Panc1 (cell line): ENCODE data around the gene BACH2.

ENCODE experiments used
- CTCF ChIP-seq: fragments of 450-650 bp; IDR thresholded peaks from 2 replicates; pipeline ENCODE4 v1.5.1; 2017; ENCODE audit warnings: mild to moderate bottlenecking
- POLR2AphosphoS5 ChIP-seq: IDR thresholded peaks from 2 replicates; pipeline ENCODE4 v1.6.1; 2012; ENCODE audit warnings: mild to moderate bottlenecking, low read depth, low read length, moderate library complexity
- TCF7L2 ChIP-seq: IDR thresholded peaks from 2 replicates; pipeline ENCODE4 v1.6.1; 2011; ENCODE audit warnings: mild to moderate bottlenecking, low read depth, low read length, inconsistent platforms

DNA sequence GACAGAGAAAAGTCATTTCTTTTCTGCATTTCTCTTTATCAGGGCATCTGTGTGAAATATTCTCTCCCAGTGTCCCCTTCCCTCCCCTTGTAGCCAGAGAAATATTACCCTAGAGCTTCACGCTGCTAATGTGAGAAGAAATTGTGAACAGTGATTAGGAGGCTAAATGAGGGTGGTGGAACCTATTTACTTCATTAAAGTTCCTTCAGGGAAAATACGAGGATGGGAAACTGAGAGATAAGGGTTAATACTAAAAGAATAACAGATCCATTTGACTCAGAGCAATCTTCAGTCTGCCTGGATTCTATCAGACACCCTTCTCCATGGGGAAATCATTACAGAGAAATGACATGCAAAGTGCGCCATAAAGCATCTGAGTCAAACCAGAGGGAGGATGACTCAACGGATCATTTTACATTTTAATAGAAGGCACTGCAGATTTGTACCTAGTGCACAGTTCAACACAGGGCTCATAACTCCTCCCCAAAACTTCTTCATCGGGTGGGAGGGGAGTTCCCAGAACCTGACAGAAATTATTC lies 271.1 kb downstream of the BACH2 start:
- TF ChIP-seq CTCF (no peak), POLR2AphosphoS5 (no peak), TCF7L2 (no peak)
